Liver (tissue), 9 donors: ENCODE measurements around the gene MOCS2. TPM values are rescaled to one million over a fixed set of nuclear protein-coding genes. Genes with fewer than 3 reads are reported as not detected.

Source experiments
- DNase-seq: peaks from one replicate; pipeline ENCODE4 v3.0.0-alpha.2; 2017; ENCODE audit warnings: low spot score
- H3K27ac ChIP-seq, 2 donors: one replicate each; pipeline ENCODE4 v1.7.0; 2013; ENCODE audit warnings: inconsistent platforms in 2 of 2, low read length in 2 of 2, control low read depth in 1 of 2, low read depth in 1 of 2, mild to moderate bottlenecking in 1 of 2
- H3K27me3 ChIP-seq, 4 donors: one replicate each; pipeline versions ENCODE4 v1.6.1 to v1.7.0; 2013; ENCODE audit warnings: low read length in 3 of 4, inconsistent platforms in 1 of 4, mild to moderate bottlenecking in 1 of 4, moderate library complexity in 1 of 4; ENCODE audit not compliant: control insufficient read depth in 4 of 4, insufficient read depth in 4 of 4
- H3K36me3 ChIP-seq, 4 donors: one replicate each; pipeline versions ENCODE4 v1.6.1 to v1.7.0; 2013; ENCODE audit warnings: low read length in 3 of 4, mild to moderate bottlenecking in 3 of 4, low read depth in 1 of 4, moderate library complexity in 1 of 4; ENCODE audit not compliant: control insufficient read depth in 4 of 4, insufficient read depth in 3 of 4
- H3K4me1 ChIP-seq, 4 donors: one replicate each; pipeline versions ENCODE4 v1.6.1 to v1.7.0; 2013; ENCODE audit warnings: low read length in 3 of 4, mild to moderate bottlenecking in 3 of 4, moderate library complexity in 1 of 4; ENCODE audit not compliant: control insufficient read depth in 4 of 4, insufficient read depth in 4 of 4
- H3K4me3 ChIP-seq, 3 donors: one replicate each; pipeline versions ENCODE4 v1.6.1 to v1.7.0; 2013; ENCODE audit warnings: low read length in 3 of 3, control low read depth in 1 of 3, low read depth in 1 of 3, mild to moderate bottlenecking in 1 of 3
- H3K9ac ChIP-seq, 2 donors: one replicate each; pipeline ENCODE4 v1.7.0; 2013; ENCODE audit warnings: low read length in 2 of 2, mild to moderate bottlenecking in 2 of 2, moderate library complexity in 2 of 2, control low read depth in 1 of 2, low read depth in 1 of 2
- H3K9me3 ChIP-seq, 4 donors: one replicate each; pipeline versions ENCODE4 v1.6.1 to v1.7.0; 2013; ENCODE audit warnings: low read length in 3 of 4; ENCODE audit not compliant: control insufficient read depth in 4 of 4
- EGR1 ChIP-seq, 2 donors: IDR thresholded peaks; 2 replicates each; pipeline ENCODE4 v1.6.1; 2016 to 2018; ENCODE audit warnings: antibody characterized with exemption in 2 of 2, low read depth in 2 of 2
- FOXA1 ChIP-seq: IDR thresholded peaks from 2 replicates; pipeline ENCODE4 v1.6.1; 2016; ENCODE audit warnings: antibody characterized with exemption
- FOXA2 ChIP-seq: IDR thresholded peaks from 2 replicates; pipeline ENCODE4 v1.6.1; 2016; ENCODE audit warnings: antibody characterized with exemption
- GABPA ChIP-seq, 2 donors: IDR thresholded peaks in 1 of 2; conservative IDR thresholded peaks in 1 of 2; 2 replicates each; pipeline ENCODE4 v1.6.1; 2016; ENCODE audit warnings: antibody characterized with exemption in 2 of 2, mild to moderate bottlenecking in 1 of 2, moderate library complexity in 1 of 2
- HNF4A ChIP-seq, 2 donors: conservative IDR thresholded peaks; 2 replicates each; pipeline ENCODE4 v1.6.1; 2016; ENCODE audit warnings: antibody characterized with exemption in 2 of 2, mild to moderate bottlenecking in 2 of 2
- HNF4G ChIP-seq: IDR thresholded peaks from 2 replicates; pipeline ENCODE4 v1.6.1; 2016; ENCODE audit warnings: antibody characterized with exemption
- NR2F2 ChIP-seq: IDR thresholded peaks from 2 replicates; pipeline ENCODE4 v1.6.1; 2016; ENCODE audit warnings: antibody characterized with exemption
- RXRA ChIP-seq, 2 donors: IDR thresholded peaks; 2 replicates each; pipeline ENCODE4 v1.6.1; 2017 to 2018; ENCODE audit warnings: antibody characterized with exemption in 2 of 2, mild to moderate bottlenecking in 1 of 2
- SP1 ChIP-seq: IDR thresholded peaks from 2 replicates; pipeline ENCODE4 v1.6.1; 2018; ENCODE audit warnings: antibody characterized with exemption, mild to moderate bottlenecking
- YY1 ChIP-seq: IDR thresholded peaks from 2 replicates; pipeline ENCODE4 v1.6.1; 2016; ENCODE audit warnings: antibody characterized with exemption, mild to moderate bottlenecking
- WGBS: extraction: QIAGEN DNeasy Blood & Tissue Kit; methylation state at CpG from one replicate; pipeline ENCODE4 v1.1.7; 2013; 5-methylcytosine and 5-hydroxymethylcytosine counted together
- polyA plus RNA-seq, 2 donors: library from polyadenylated mRNA; stranded (reverse) in 1 of 2; unstranded in 1 of 2; fragments of 200-250 nt in 1 of 2; fragments of >200 nt in 1 of 2; fragmentation: Nextera tagmentation in 1 of 2; extraction: Ambion mirVana in 1 of 2; gene quantifications; one replicate each; pipeline versions ENCODE4 v1.2.1 to v1.2.3, GENCODE V29; 2013 to 2015
- total RNA-seq, 2 donors: library from RNA; depleted of rRNA; stranded (reverse); fragments of >200 nt; gene quantifications; one replicate each; pipeline ENCODE4 v1.2.3, GENCODE V29; 2014
- TF ChIP-seq, protein P1 (sequence below): IDR thresholded peaks from 2 replicates; pipeline ENCODE4 v1.6.1; 2016; ENCODE audit warnings: antibody characterized with exemption
- TF ChIP-seq, protein P2 (sequence below): IDR thresholded peaks from 2 replicates; pipeline ENCODE4 v1.6.1; 2016; ENCODE audit warnings: antibody characterized with exemption
- TF ChIP-seq, protein P3 (sequence below): IDR thresholded peaks from 2 replicates; pipeline ENCODE4 v1.6.1; 2016; ENCODE audit warnings: antibody characterized with exemption
- TF ChIP-seq, protein P4 (sequence below): fragments of 150-350 bp; IDR thresholded peaks from 2 replicates; pipeline ENCODE4 v1.5.1; 2017; ENCODE audit warnings: improper control_type of control experiment, low read depth, low read length; ENCODE audit not compliant: missing input control
- TF ChIP-seq, protein P5 (sequence below): IDR thresholded peaks from 2 replicates; pipeline ENCODE4 v1.6.1; 2016; ENCODE audit warnings: antibody characterized with exemption, mild to moderate bottlenecking
- donor health status: healthy.
- donor health status: healthy.
- donor health status: healthy.
- donor health status: healthy.
- donor health status: healthy.

The MOCS2 gene
- total and polyA plus RNA-seq, 4 donors, result 13.2 to 58.5 (median 39.1) TPM

DNA sequence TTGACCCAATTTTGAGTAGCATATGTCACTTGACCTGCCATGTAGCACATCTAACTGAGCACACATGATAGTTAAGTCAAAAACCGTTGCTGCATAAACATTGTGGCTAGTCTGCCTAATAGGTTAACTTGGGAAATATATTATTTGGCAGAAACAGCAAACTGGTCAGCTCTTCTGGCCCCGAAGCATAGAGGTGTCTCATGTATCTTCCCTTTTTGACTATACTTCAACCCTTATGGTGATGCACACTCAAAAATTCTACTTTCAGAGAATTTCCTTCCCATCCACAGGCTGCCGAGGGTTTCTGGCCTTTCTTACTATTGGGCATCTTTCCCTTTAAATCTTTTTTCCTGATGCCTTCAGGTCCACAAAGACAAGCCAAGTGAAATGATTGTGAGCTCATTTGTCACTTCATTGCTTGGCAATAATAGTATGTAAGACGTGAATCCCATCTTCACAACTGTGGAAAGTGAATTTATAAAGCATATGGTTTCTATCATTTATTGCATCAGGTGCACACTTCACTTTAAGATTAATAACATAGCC lies 41.2 kb downstream of the MOCS2 start:
- Histone ChIP-seq H3K27ac (no peak overlapping the region), H3K4me3 (no peak overlapping the region), H3K27me3 (no peaks in the 10 kb centered on the region), H3K4me1 (no peaks in the 10 kb centered on the region), H3K36me3 (no peaks in the 10 kb centered on the region), H3K9me3 (no peaks in the 10 kb centered on the region), H3K9ac (no peak overlapping the region)
- WGBS, result 84% methylated on average over 4 of the region's 4 CpGs
- DNase-seq, result no peak
- TF ChIP-seq, protein P1, sequence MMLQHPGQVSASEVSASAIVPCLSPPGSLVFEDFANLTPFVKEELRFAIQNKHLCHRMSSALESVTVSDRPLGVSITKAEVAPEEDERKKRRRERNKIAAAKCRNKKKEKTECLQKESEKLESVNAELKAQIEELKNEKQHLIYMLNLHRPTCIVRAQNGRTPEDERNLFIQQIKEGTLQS, result no peak
- TF ChIP-seq, protein P2, sequence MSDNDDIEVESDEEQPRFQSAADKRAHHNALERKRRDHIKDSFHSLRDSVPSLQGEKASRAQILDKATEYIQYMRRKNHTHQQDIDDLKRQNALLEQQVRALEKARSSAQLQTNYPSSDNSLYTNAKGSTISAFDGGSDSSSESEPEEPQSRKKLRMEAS, result no peak
- no peak for TF ChIP-seq RXRA (IDR thresholded peaks at IDR 0.05)
- TF ChIP-seq GABPA (IDR thresholded peaks at IDR 0.05 in 1 of 2, conservative IDR thresholded peaks at IDR 0.05 in 1 of 2), result no peak

DNA sequence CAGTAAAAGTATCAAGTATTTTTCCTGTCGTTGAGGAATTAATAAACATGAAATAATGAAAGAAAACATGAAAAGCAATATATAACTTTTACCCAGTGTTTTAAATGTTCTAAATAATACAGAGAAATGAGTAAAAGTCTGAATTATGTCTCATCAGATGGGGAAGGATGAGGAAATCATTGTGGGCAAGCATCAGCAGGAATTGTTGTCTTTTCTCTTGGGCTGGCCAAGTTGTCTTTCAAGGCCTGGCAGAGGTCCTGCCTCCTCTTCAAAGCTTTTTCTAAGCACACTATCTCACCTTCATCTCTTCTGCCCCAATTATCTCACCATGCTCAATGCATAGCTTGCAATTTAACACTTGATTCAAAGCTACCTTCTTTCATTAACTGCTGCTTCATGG lies 41.9 kb downstream of the MOCS2 start:
- DNase-seq, result no peak
- Histone ChIP-seq H3K4me1 (no peaks in the 10 kb centered on the region), H3K27me3 (no peaks in the 10 kb centered on the region), H3K9ac (no peak overlapping the region), H3K27ac (no peak overlapping the region), H3K36me3 (no peaks in the 10 kb centered on the region), H3K9me3 (no peaks in the 10 kb centered on the region), H3K4me3 (no peak overlapping the region)
- TF ChIP-seq, protein P3, sequence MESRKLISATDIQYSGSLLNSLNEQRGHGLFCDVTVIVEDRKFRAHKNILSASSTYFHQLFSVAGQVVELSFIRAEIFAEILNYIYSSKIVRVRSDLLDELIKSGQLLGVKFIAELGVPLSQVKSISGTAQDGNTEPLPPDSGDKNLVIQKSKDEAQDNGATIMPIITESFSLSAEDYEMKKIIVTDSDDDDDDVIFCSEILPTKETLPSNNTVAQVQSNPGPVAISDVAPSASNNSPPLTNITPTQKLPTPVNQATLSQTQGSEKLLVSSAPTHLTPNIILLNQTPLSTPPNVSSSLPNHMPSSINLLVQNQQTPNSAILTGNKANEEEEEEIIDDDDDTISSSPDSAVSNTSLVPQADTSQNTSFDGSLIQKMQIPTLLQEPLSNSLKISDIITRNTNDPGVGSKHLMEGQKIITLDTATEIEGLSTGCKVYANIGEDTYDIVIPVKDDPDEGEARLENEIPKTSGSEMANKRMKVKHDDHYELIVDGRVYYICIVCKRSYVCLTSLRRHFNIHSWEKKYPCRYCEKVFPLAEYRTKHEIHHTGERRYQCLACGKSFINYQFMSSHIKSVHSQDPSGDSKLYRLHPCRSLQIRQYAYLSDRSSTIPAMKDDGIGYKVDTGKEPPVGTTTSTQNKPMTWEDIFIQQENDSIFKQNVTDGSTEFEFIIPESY, result no peak
- TF ChIP-seq, protein P1, result no peak
- TF ChIP-seq, protein P4, sequence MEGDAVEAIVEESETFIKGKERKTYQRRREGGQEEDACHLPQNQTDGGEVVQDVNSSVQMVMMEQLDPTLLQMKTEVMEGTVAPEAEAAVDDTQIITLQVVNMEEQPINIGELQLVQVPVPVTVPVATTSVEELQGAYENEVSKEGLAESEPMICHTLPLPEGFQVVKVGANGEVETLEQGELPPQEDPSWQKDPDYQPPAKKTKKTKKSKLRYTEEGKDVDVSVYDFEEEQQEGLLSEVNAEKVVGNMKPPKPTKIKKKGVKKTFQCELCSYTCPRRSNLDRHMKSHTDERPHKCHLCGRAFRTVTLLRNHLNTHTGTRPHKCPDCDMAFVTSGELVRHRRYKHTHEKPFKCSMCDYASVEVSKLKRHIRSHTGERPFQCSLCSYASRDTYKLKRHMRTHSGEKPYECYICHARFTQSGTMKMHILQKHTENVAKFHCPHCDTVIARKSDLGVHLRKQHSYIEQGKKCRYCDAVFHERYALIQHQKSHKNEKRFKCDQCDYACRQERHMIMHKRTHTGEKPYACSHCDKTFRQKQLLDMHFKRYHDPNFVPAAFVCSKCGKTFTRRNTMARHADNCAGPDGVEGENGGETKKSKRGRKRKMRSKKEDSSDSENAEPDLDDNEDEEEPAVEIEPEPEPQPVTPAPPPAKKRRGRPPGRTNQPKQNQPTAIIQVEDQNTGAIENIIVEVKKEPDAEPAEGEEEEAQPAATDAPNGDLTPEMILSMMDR, result no peak
- TF ChIP-seq HNF4G (no peak), SP1 (no peak), HNF4A (conservative IDR thresholded peaks at IDR 0.05) (no peak), EGR1 (IDR thresholded peaks at IDR 0.05; ENCODE audit: low read depth in 2 of 2) (no peak), FOXA1 (no peak), FOXA2 (no peak), YY1 (no peak), GABPA (IDR thresholded peaks at IDR 0.05 in 1 of 2, conservative IDR thresholded peaks at IDR 0.05 in 1 of 2) (no peak), NR2F2 (no peak), RXRA (IDR thresholded peaks at IDR 0.05) (no peak)
- TF ChIP-seq, protein P5, sequence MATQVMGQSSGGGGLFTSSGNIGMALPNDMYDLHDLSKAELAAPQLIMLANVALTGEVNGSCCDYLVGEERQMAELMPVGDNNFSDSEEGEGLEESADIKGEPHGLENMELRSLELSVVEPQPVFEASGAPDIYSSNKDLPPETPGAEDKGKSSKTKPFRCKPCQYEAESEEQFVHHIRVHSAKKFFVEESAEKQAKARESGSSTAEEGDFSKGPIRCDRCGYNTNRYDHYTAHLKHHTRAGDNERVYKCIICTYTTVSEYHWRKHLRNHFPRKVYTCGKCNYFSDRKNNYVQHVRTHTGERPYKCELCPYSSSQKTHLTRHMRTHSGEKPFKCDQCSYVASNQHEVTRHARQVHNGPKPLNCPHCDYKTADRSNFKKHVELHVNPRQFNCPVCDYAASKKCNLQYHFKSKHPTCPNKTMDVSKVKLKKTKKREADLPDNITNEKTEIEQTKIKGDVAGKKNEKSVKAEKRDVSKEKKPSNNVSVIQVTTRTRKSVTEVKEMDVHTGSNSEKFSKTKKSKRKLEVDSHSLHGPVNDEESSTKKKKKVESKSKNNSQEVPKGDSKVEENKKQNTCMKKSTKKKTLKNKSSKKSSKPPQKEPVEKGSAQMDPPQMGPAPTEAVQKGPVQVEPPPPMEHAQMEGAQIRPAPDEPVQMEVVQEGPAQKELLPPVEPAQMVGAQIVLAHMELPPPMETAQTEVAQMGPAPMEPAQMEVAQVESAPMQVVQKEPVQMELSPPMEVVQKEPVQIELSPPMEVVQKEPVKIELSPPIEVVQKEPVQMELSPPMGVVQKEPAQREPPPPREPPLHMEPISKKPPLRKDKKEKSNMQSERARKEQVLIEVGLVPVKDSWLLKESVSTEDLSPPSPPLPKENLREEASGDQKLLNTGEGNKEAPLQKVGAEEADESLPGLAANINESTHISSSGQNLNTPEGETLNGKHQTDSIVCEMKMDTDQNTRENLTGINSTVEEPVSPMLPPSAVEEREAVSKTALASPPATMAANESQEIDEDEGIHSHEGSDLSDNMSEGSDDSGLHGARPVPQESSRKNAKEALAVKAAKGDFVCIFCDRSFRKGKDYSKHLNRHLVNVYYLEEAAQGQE, result no peak
- TF ChIP-seq, protein P2, result no peak
- WGBS, result 0% methylated on average over 1 of the region's 1 CpG
